Fibroblast of lung (primary cell): ENCODE data around the gene CCND2.

Experiments
- EZH2 ChIP-seq: IDR thresholded peaks from 2 replicates; pipeline ENCODE4 v1.5.1; 2012; ENCODE audit warnings: low read length, control low read depth, mild to moderate bottlenecking; ENCODE audit errors: missing control alignments
- TF ChIP-seq, protein P1 (sequence below), 2 donors: IDR thresholded peaks in 1 of 2; conservative IDR thresholded peaks in 1 of 2; 1 replicate in 1 of 2; 2 replicates in 1 of 2; pipeline ENCODE4 v1.5.1; 2011 to 2012; ENCODE audit warnings: low read length in 2 of 2, control low read depth in 1 of 2, inconsistent platforms in 1 of 2, low read depth in 1 of 2, mild to moderate bottlenecking in 1 of 2

DNA sequence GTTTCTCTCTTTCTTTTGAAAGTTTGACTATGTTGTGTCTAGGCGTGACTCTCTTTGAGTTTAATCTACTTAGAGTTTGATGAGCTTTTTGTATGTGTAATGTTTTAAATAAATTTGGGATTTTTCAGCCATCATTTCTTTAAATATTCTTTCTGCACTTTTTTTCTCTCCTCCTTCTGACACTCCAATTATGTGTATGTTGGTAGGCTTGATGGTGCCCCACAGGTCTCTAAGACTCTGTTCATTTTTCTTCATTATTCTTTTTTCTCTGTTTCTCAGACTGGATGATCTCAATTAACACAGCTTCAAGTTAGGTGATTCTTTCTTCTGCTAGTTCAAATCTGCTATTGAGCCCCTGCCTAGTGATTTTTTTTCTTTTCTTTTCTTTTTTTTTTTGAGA, 14.5 kb upstream of the CCND2 start:
- TF ChIP-seq, protein P1, sequence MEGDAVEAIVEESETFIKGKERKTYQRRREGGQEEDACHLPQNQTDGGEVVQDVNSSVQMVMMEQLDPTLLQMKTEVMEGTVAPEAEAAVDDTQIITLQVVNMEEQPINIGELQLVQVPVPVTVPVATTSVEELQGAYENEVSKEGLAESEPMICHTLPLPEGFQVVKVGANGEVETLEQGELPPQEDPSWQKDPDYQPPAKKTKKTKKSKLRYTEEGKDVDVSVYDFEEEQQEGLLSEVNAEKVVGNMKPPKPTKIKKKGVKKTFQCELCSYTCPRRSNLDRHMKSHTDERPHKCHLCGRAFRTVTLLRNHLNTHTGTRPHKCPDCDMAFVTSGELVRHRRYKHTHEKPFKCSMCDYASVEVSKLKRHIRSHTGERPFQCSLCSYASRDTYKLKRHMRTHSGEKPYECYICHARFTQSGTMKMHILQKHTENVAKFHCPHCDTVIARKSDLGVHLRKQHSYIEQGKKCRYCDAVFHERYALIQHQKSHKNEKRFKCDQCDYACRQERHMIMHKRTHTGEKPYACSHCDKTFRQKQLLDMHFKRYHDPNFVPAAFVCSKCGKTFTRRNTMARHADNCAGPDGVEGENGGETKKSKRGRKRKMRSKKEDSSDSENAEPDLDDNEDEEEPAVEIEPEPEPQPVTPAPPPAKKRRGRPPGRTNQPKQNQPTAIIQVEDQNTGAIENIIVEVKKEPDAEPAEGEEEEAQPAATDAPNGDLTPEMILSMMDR (conservative IDR thresholded peaks at IDR 0.05 in 1 of 2, IDR thresholded peaks at IDR 0.05 in 1 of 2; ENCODE audit: low read depth in 1 of 2, low read length in 2 of 2), result no peak
- no peak for TF ChIP-seq EZH2
